GM19035 (cell line): ENCODE results near the gene KLHL25.
"Not testable (repeated sequence)": the region's sequence is repeated elsewhere in the genome, so short reads cannot be mapped to it uniquely, and the experiment has no call there.

Source experiments
- ATAC-seq: cut with Tn5 transposase; IDR thresholded peaks from one replicate; pipeline ENCODE4 v1.9.1; 2021; ENCODE audit not compliant: unreplicated experiment

Gene KLHL25

DNA sequence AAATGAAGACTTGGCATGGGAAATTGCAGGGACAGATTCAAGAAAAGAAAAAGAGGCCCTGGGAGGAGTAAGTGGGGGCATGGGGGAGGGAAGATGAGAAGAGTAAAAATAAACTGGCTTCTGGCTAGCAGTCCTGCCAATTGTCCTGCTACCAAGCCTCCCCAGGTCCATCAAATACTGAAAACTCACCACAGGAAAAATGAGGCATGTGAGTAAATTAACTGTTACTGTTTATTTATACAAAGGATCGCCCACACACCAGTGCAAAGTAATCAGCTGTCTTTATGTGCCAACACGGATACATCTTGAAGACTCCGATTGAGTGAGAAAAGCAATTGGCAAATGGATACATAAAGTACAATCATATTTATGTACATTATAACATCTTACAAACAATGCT, 10.7 kb upstream of the KLHL25 start:
- ATAC-seq = no peak

DNA sequence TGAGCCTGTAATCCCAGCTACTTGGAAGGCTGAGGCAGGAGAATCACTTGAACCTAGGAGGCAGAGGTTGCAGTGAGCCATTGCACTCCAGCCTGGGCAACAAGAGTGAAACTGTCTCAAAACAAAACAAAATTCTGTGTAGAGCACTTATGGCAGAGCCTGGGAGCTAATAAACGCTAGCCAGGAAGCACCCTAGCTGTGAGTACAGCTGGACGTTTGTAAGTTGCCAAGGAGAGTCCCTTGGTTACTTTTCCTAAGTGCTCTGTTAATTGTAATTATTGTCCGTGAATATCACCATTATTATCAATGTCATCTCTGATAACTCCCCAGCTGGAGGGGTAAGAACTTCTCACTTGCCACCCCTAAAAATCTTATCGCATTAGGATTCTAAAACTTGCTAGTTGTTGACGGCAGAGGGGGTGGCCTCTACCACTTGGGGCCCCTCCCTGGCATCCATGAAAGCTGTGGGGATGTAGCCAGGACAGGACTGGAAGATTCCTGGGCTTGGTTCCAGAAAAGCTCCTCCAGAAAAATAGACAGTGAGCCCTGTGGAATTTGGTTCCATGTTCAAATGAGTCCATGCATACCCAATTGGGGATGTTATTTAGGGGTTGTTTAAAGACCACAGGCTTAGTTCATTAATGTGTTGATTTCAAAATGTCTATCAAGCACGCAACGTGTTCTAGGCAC, 9.9 kb upstream of the KLHL25 start:
- ATAC-seq = no peak

DNA sequence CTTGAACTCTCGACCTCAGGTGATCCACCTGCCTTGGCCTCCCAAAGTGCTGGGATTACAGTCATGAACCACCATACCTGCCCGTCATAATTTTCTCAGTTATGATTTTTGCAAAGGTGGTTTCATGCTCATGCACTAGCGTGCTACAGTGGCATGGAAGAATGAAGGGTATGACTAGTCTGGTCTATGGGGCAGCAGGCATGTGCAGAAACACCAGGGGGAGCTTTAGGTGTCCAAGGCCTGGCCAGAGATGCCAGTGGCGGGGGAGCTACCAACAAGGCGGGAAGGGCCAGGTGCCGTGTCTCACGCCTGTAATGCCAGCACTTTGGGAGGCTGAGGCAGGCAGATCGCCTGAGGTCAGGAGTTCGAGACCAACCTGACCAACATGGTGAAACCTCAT, 7.9 kb upstream of the KLHL25 start:
- not testable (repeated sequence) for ATAC-seq

DNA sequence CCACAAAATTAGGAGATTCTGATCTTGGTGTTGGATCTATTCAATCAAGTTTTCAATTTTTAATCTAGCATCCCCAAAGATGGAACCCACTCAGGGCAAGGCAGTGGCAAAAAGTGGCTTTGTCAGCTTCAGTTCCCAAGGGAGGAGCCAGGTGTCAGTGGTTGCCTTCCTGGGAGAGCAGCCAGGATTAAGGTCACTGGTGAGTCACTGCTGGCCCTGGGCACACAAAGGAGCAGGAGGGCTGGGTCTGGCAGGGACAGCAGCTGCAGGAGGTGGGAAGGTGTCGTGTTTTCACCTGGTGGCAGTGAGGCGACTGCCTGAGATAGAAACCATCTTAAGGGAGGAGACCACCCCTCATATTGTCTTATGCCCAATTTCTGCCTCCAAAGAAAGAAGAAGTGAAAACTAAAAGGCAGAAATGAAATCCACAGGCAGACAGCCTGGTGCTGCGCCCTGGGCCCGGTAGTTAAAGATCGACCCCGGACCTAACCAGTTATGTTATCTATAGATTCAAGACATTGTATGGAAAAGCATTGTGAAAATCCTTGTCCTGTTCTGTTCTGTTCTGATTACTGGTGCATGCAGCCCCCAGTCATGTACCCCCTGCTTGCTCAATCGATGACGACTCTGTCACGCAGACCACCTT, 5.9 kb upstream of the KLHL25 start:
- ATAC-seq = no peak

DNA sequence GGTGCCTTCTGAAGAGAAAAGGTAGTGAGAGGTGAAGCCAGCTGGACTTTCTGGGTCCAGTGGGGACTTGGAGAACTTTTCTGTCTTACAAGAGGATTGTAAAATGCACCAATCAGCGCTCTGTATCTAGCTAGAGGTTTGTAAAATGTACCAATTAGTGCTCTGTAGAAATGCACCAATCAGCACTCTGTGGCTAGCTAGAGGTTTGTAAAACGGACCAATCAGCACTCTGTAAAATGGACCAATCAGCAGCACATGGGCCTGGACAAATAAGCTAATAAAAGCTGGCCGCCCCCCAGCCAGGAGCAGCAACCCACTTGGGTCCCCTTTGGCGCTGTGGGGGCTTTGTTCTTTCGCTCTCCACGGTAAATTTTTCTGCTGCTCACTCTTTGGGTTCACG, 1.6 kb upstream of the KLHL25 start:
- ATAC-seq = not testable (repeated sequence)

DNA sequence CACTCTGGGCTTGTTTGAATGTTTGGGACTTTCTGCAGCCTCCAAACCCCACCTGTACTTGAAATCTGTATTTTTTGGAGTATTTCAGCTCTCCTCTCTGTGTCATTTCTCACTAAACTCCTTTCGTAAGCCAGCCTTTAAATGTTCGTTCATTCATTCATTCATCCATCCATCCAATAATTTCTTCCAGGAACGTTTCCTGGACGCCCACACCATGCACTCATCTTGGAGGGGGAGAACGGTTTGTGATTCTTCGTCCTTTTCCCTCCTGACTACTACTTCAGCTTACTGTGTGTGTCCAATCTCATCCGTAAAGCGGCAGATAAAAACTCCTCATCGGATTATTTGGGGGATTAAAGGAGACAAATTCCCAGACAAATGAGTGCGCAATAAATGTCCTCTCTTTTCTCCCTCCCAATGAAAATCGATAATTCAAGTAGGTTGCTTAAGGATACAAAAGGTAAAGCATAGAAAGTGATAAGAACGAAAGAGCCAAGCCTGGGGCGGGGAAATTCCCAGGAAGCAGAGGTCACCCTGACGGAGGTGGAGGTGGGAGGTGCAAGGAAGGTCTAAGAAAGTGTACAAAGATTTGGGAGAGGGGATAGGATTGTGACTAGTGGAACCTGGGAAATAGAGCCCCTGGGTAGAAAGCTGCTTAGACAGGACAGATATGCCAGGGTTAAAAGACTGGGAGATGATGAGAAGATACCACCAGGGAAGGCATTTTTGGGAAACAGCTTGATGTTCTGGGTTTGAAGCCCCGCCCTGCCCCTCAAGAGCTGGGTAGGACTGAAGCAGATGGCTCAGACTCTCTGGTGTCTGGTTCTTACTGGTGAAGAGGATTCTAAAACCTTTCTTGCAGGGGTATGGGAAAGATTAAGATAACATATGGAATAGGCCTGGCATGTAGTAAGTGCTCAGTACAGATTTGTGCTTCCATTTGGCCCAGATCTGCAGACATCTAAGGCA, 896 bp upstream of the KLHL25 start:
- no peak for ATAC-seq

DNA sequence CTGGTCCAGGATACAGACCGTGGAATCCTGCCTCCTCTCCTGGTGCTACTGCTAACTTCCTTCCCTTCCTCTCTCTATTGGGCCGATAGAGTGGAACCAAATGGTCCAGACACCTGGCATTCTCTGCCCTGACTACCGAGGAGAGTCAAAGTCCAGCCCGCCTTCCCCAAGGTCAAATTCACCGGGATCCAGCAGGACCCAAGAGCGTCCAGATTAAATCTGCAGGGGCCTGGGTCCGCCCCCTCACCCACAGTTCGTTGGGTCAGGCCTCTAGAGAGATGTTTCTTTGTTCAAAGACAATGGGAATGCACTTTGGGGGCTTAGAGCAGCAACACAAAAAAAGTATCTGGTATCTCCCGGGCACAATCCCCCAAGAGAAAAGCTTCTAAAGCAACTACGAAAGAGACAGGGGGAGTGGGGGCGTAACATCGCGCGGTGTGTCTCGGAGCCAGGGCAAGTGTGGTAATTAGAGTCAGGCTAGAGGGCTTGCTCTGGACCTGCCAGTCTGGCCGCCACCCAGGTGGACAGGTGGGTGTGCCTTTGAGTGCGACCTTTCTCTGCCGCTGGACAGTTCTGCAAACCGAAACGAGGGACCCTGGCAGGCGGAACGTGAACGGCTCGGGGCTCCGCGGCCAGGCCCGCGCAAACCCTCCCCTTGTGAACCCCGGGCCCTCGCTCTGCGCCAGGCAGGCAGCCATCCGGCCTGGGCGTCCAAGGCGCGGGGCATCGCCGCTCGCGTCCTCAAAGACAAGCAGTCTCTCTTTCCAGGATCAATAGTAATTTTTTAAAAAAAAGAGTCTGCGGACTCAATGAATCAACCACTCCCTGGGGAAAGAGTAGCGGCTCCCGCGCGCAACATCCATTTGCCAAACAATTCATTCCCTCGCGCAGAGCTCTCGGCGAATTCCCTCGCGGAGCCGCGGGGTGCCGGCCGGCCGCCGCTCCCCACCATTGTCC, 806 bp downstream of the KLHL25 start:
- peak; percentile 49 for ATAC-seq

DNA sequence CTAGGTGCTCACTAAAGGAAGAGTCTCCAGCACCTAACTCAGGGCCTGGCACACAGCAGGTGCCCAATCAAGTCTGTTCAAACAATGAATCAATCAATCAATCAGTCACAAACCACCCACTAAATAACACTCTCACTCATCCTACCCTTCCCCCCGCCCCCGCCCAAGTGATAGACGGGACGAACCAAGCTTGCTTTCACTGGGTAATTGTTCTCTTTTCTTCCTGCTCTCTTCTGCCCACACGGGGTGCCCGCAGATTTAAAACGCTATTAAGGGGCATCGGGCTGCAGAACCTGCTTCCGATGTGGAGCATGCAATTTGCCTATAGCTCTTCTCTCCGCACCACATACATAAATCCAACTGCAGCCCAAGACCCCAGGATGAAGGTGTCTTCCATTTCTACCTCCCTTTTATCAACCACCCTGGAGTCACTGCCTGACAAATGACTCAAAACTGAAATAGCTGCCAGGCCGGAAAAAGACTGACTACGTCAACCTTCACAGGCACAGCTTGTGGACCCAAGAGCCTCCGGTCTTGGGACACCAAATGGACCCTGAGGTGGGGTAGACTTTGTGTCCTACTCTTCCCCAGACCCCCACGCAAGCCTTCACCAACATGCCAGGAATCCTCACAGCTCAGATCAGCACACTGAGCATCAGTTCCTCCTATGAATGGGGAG, 1.7 kb downstream of the KLHL25 start:
- ATAC-seq = no peak

DNA sequence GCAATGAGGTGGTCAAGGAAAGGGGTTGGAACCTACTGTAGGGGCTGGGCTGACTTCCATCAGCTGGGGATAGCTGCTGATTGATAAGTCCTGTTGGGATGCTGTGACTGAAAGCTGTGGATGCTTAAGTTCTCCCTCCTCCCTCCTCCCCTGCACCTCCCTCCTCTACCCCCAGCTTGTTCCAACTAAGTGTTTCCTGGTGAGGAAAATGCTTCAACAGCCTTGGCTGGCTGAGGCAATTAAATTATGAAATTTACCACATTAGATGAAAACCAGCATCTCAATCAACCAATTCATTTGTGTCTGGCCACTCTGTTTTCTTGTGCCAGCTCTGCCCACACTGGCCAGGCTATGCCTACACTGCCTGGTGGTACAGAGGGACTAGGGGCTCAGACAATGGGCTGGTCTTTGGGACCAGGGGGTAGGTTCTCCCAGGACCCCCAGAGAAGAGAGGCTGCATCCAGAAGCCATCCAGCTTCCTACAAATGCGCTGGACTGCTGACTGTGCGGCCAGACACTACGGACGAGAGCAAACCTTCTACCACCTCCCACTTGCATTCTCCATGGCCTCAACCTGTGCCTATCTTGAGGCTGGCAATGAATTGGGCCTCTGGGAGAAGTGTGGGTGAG, 2.5 kb downstream of the KLHL25 start:
- ATAC-seq = no peak

DNA sequence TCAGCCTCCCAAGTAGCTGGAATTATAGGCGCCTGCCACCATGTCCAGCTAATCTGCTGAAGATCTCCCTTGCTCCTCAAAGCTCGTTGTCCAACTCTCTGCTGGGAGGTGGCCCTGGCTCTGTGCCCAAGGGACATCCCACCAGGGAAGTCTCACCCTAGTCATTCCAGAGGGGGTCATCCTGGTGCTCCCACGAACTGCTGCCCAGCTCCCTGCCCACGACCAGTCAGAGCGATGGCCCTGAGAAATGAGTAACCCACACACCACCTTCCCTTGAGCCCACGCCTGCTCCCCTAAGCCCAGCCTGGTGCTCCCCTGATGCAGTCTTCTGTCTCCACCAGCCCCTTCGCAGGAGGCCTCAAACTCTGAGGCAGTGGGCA, 5.2 kb downstream of the KLHL25 start:
- ATAC-seq = no peak

DNA sequence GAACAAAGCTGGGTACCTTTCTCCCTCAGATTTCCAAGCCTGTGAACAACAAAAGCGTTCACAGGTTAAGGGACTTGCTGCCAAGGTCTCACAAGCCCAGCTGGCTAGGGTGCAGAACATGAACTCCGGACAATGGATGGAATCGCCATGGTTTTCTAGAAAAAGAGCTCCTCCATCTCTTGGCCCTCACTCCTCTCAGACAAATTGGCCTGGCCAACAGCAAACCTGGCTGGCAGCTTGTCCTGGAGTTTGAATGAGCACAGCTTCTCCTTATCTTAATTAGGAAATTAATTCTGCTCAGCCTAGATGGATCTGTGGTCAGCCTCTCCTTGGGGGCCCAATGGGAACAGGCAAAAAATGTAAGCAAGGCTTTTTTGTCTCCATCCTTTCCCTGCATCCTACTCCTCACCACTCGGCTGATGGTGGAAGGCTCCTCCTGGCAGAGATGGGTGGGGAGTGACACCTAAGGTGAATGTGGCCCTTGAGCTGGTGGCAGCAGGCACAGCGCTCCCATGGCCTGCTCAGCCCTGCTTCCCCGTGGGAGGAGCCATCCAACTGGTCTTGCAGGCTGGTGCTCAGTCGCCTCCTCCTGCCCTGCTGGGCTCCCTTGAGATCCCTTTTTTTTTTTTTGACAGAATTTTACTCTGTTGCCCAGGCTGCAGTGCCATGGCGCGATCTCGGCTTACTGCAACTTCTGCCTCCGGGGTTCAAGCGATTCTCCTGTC, 5.8 kb downstream of the KLHL25 start:
- ATAC-seq = no peak

DNA sequence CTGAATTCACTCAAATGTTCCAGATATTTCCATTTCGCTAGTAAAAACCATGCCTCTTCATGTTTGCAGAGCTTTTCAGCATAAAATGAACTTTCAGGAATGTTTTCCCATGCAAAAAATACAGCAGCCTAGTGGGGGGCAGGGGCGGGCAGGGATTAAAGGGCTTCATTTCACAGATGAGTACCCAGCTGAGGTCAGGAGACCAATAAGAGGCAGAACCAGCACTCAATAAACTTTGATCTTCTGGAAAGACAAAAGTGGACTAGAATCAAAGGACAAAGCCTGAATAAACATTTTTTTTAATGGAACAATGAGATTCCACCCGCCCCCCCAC, 8.0 kb downstream of the KLHL25 start:
- ATAC-seq = no peak

DNA sequence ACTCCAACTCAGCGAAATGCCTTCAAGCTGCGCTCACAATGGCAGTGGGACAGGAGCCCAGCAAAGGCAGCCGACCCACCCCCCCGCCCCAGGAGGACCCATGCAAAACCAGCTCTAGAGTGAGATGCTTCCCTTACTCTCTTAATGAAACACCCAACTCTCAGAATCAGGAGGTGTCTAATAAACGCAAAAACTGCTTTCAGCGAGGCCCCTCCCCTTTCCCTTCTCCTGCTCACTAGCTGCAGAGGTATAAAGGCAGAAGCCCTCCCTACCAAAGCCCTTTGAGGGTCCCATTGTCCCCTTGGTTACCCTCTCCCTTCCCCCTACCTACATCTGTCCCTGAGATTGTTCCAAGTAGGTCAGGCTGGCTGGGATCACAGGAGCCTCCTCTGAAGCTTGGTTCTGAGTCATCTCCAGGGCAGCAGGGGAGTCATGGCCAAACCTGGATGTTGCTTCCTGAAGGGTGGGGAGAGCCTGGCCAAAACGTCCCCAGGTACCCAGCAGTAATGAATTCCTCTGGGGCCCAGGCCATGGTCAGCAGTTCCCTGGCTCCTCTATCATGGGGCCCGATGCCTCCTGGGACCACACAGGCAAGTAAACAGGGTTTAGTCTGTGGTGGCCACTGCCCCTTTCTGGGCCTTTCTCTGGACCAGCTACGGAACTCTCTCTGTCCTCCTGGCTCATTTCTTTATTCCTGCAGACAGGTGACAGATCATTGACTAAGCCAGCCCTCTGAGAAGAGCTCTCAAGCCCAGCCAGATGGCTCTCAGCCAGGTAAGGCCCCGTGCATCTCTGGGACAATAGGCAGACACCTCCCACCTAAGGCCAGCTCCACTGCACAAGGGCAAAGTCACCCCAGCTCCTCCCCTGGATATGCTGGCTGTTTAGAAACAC, 8.6 kb downstream of the KLHL25 start:
- no peak for ATAC-seq

DNA sequence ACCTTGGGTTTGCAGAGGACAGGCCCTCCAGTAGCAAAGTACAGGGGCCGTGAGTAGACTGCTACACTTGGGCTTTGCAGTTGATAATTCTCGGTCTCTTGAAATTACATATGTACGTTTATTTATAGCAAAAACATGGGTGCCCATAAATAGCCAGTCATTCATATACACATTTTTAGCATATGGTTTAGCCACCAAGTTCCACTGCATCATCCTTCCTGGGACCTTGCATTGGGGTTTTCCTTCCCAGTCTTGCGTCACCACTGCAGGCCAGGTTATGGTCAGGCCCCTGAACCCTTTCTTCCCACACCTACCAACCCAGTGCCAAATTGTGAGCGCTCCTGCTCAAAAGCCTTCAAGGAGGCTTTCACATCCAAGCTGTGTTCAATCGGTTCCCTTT, 12.7 kb downstream of the KLHL25 start:
- ATAC-seq = no peak

DNA sequence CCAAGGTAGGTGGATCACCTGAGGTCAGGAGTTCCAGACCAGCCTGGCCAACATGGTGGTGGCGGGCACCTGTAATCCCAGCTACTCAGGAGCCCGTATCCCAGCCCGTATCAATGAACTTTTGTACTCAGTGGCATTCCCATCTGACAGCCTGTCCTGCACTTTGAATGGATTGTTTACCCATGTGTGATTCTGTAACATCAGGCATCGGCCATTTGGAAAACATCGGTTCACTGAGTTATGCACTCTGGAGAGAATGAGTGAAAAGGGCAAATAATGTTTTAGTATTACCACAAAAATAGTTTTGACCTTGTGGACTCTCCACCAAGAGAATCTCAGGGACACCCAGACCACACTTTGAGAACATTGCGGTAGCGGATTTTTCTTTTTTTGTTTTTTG, 13.6 kb downstream of the KLHL25 start:
- no peak for ATAC-seq

DNA sequence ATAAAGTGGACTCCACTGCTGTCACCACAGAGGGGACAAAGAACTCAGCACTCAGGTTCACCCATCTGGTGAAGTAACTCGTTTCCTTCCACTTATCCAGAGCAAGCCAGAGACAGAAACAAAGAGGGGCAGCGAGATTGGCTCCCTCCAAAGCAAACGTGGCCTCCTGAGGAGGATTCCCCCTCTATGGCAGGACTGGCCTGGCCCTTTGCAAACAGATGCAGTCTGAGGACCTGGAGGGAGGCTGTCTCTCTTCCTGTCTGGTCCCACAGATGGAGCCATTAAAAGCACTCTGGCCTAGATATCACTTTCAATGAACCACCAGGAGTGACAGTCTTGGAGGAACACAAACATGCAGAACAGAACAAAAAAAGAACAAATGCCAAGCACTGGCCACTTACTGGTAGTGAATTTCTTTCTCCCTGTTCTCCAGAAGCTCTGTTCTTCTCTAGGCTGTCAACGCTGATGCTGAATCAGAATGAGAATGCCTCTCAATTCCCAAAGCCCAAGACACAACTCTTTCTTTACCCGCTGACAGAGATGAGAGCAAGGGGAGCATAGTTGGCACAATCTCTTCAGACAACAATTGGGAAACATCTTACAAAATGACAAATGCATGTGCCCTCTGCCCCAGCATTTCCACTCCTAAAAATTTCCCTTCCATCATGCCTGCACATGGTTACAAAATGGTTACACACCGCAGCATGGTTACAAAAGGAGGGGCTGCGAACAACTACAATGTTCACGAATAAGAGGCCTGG, 14.3 kb downstream of the KLHL25 start:
- no peak for ATAC-seq

DNA sequence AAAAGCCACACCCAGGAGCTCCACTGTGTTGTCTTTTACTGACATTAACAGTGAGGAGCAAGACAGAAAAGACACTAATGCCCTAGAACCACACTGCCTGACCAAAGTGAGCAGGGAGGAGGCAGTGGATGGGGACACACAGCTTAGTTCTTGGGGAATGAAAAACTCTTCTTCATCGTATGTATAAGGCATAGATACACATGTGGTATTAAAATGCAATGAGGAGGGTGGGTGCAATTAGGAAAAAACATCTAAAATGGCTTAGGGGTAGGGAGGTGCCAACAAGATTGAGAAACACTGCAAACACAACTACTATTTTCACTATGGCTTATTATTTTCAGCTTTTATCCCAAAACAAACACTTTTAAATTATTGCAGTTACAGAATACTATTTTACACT, 15.5 kb downstream of the KLHL25 start:
- ATAC-seq = no peak
